GM18909 (cell line): ENCODE results near the gene CDADC1.
A peak's percentile ranks its signal among the peaks of the same experiment; 100 is the strongest.

Experiments
- ATAC-seq: cut with Tn5 transposase; IDR thresholded peaks from one replicate; pipeline ENCODE4 v1.9.1; 2021; ENCODE audit warnings: mild to moderate bottlenecking; ENCODE audit not compliant: unreplicated experiment, poor library complexity

The CDADC1 gene

DNA sequence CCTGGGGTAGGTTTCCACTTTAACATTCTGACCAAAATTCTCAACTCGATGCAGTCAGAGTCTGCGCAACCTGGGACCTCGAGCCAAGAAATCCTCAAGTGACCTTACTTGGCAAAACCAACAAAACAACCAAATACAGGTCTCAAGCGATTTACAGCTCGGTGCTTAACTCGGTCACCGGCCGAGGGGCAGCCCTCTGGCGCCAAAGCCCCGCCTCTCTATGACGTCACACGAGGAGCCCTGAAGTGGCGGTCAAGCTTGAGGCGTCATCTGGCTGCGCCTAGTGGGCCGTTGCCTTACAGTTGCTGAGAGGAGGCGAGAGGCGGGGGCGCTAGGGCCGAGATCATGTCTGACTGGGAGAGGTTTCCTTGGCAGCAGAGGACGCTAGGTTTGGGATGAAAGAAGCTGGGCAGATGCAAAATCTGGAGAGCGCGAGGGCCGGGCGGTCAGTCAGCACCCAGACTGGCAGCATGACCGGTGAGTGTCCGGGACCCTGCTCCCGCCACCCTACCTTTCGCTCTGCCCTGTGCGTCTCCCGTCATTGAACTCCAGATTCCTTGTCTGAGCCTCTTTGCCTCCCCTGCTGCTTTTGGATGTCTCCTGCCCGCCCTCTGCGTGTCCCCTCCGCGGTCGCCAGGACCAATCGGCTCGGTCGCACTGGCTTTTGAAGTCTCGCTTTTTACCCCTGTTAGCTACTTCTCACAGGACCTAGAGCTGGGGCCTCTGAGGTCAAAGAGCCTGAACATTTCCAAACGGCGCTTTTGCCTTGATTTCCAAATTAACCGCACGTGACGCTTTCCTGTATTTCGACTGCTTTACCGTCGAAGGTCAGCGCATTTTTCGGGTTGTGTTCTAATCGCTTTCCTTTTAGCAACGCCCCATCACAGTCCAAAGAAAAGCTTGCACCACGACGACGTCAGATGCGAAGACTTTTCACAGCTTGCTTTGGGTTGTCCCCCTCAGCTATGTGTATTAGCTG is at the start of gene CDADC1:
Gene CDADC1 (plus strand): TSS at position 283 of the 979 bp plus-strand sequence. CDS start 113 bp downstream, at position 396.
- peak; percentile 97 for ATAC-seq

DNA sequence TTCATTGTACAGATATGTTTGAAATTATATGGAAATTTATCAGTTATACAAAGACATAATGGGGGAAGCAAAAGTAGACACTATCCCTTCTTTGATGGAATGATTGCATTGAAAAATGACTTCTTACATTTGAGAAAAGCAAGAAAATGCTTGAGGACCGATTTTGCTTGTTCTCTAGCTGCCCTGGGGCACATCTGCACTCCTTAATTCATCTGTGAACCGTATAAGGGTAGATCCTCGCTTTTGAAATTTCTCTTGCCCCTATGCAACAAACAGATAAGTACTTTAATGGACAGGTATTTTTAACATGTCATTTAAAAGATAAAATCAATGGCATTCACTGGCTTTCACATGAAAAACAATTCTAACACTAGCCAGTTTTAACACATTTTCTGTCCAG is 41.1 kb upstream of the CDADC1 start:
- no peak for ATAC-seq

DNA sequence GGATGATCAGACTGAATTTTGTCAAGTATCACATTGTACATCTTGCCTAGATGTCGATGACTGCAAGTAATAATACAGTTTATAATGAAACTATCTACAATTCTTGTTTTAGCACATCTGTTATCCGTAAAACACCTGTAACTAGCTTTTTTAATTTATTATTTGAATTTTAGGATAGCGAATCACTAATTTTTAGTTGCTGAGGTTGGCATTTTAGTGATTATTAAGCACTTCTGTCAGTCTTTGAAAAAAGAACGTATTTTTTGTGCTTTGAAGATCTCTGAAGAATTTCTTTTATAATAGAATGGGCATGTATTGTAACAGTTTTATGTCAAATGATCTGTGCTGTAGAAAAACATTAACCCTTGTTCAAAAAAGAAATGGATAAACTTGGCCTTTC is 39.1 kb upstream of the CDADC1 start:
- no peak for ATAC-seq

DNA sequence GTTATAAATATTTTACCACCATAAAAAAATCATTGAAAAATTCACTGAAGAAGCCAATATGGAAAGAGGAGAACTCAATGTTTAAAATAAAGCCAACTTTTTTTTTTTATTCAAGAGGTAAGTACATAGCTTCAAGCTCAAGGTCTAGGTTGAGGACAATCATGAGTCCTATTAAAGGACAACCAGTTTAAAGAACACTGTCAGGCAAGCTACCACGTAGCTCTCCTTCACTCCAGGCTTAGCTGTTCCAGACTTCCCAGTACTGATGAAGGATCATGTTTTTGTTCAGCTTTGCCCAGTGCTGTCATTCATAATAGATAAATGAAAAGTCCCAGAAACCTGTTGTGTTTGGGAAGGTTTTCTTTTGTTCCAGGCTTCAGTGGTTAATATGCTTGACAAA is 37.6 kb upstream of the CDADC1 start:
- no peak for ATAC-seq

DNA sequence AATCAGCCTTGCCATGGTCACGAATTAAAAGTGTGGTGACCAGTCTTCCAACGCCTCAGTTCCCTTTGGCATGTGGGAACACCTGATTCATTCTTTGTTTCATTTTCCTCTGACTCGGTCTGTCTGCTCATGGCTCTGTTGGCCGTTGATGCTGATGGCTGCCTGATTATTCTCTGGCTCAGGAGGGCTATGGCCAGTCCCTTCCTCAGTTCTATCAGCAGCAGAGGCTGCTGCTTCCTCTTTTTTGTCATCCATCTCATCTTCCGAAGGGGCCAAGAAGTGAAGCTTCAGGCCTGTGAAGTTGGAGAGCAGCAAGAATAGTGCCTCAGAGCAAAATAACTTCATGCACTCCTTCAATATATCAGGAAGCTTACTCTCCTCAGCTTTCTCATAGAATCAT is 37.1 kb upstream of the CDADC1 start:
- no peak for ATAC-seq

DNA sequence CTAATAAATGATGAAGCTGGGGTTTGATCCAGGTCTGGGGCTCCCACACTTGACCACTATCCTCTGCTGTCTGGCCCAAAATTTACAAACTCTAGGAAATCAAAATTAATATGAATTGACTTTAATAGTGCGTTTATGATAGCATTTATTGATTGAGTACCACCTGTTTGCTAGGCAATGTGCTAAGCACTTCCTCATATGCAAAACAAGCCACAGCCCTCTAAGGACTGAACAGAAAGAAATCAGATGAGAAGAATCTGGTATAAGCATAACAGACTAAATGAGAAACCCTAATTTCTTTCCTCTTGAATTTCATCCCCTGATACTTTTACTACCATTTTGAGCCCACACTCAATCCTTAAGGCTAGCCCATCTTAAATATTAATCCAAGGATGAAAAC is 34.2 kb upstream of the CDADC1 start:
- ATAC-seq, result no peak

DNA sequence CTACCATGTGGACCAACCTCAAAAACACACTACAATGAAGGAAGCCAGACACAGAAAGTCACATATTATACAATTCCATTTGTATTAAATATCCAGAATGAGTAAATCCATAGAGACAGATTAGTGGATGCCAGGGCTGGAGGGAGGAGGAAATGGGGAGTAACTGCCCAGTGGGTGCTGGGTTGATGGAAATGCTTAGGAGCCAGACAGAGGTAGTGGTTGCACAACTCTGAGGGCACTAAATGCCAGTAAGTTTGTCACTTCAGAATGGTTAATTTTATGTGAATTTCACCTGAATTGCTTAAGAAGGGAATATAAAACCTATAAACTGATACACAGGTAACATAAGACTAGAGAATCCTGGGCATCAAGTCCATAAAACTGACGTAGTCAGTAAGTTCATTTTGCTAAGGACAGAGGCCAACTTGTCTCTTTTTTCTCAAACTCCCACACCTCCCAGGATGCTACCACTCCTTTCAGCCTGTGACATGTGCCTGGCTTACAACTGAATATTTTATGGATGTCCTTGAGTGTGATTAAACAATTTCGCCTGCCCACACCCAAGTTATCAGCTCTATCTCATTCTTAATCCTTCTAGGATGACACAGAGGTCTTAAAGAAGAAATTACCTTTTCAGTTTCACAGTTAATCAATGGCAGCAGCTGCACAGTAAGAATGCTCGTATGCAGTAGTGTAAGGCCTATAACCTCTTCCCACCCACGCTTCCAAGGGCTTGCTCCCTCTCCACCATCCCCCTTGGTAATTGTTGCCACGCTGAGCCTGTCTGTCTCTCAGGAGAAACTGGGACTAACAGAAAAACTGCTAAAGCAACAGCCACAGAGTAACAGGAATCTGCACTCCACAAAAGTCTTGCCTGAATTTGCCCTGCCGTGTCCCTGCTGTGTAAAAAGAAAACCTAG is 33.5 kb upstream of the CDADC1 start:
- ATAC-seq, result no peak

DNA sequence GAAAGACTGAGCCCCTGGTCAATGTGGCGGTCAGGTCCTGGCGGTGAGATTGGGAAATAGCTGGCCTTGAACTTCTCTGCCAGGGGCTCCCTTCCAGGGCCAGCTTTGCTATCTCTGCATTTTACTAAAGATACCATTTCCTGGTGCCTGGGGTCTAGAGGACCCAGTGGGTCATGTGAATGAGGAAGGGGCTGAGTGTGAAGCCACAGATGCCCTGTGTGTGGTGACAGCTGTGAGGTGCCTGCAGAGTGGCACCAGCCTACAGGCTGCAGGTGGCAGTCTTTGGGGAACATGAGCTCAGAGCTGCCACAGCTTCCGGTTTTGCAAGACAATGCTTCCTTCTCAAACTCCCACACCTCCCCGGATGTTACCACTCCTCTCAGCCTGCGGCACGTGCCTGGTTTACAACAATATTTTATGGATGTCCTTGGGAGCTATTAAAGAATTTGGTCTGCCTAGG is 32.8 kb upstream of the CDADC1 start:
- peak; percentile 77 for ATAC-seq

DNA sequence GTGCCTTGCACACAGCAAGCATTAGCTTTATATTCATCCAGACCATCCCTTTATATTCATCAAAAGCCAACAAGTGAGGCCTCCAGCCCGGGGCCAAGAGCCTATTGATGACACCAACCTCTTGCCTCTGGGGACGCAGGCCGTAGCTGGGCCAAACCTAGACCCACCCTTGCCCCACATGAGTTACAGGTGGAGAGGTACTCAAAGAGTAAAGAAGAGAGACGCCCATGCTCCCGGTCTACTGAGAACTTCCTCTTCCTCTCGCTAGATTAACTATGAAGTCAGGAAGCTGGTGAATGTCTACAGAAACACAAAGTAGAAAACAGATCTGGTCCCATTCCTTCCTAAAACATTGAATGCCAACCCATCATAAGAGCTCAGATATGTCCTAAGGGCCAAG is 31.4 kb upstream of the CDADC1 start:
- no peak for ATAC-seq

DNA sequence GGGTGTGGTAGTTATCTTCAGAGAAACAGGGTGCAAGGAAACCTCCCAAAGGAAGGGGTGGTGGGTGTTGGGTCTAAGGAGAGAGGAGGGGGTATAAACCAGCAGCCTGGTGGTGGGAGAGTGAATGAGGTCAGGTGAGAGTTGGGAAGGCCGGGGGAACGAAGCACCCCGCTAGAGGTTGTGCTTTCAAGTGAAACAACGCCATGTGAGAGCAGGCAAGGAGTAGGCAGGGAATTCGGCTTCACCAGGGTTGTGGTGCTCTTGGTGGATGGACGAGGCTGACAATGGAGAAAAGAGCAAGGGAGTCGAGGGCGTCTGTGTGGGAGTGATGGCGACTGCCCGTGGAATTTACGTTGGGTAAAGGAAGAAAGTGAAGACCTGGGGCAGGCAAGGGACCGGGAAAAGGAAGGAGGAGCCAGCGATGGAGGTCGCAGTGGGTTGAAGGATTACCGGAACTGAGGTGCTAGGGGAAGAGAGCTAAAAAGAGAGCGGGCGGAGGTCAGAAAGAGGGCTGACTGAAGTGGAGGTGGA is 29.7 kb upstream of the CDADC1 start:
- ATAC-seq, result no peak

DNA sequence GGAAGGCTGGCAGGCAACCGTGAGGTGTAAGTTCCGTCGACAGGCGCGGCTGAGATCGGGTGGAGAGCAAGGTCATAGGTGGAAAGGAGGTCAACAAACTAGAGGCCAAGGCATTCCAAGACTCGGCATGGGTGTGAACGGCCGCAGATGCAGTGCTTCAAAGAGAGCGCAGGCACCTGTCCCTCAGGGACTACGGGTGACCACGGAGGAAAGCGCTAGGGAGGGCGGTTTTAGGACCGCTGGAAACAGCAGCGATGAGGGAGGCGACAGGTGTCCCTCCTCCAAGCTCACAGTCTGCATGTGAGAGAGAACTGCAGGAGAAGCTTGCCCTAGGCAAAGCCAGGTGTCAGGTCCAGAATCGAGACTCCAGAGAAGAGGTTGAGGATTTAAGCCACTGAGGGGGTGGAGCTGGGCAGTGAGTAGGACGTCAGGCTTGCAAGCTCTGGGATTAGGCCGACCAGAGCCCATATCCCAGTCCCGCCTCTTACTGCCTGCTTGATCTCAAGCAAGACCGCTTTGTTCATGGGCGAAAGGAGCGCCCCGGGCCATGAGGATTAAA is 29.2 kb upstream of the CDADC1 start:
- no peak for ATAC-seq

DNA sequence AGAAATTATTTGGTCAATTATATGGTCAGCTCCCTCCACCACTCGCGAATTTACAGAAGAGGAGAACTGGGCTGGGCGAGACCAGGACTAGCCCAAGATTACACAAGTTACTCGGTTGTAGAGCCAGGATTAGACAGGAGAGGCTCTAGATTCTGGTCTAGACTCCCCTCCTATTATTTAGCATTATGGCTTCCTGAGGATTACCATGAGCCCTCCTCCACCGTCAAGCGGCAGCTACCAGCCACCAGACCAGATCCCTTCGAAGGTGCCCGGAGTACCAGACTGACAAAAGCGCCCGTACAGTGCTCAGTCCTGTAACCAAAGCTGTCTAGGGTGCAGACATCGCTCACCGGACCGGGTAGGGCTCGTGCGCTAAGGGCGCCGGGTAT is 28.1 kb upstream of the CDADC1 start:
- peak; percentile 8 for ATAC-seq

DNA sequence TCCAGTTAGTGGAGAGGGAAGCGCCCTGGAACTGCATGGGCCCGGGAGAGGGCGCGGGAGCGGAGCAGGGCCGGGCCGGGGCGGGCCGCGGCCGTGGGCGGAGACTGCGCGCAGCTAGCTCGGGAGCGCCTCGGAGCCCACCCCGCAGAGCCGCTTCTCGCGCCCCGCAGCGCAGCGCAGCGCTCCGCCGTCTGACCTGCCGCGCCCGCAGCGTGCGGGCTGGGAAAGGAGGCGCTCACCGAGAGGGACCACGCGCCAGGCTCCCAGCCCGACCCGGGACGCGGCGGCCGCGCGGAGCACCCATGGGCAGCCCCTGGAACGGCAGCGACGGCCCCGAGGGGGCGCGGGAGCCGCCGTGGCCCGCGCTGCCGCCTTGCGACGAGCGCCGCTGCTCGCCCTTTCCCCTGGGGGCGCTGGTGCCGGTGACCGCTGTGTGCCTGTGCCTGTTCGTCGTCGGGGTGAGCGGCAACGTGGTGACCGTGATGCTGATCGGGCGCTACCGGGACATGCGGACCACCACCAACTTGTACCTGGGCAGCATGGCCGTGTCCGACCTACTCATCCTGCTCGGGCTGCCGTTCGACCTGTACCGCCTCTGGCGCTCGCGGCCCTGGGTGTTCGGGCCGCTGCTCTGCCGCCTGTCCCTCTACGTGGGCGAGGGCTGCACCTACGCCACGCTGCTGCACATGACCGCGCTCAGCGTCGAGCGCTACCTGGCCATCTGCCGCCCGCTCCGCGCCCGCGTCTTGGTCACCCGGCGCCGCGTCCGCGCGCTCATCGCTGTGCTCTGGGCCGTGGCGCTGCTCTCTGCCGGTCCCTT is 27.5 kb upstream of the CDADC1 start, which contains the start of gene MLNR:
Gene MLNR (plus strand): TSS at position 303 of the 820 bp plus-strand sequence. CDS start 0 bp downstream, at position 303.
- peak; percentile 49 for ATAC-seq

DNA sequence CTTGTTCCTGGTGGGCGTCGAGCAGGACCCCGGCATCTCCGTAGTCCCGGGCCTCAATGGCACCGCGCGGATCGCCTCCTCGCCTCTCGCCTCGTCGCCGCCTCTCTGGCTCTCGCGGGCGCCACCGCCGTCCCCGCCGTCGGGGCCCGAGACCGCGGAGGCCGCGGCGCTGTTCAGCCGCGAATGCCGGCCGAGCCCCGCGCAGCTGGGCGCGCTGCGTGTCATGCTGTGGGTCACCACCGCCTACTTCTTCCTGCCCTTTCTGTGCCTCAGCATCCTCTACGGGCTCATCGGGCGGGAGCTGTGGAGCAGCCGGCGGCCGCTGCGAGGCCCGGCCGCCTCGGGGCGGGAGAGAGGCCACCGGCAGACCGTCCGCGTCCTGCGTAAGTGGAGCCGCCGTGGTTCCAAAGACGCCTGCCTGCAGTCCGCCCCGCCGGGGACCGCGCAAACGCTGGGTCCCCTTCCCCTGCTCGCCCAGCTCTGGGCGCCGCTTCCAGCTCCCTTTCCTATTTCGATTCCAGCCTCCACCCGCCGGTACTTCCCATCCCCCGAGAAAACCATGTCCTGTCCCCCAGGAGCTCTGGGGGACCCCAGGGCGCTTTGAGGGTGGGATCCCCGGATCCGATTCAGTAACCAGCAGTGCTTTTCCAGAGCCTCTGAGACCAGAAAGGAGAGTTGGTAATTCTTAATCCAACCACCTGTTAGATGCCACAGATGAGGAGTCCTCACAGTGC is 26.7 kb upstream of the CDADC1 start:
- ATAC-seq, result no peak

DNA sequence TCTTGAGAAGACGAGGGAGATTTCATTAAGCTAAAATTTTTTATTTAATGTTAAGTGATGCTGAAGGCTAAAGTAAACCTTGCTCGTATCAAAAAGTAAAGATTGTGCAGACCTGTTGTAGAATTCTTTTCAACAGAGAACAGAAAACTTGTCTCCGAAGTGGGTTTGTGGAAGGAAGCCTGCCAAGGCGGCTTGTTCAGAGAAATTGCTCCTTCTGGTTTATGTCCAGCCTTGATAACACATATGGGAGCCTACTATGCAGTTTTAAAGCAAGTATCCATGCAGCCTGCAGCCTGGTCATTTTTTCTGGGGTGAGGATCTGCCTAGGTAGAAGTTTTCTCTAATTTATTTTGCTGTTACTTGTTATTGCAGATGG is 26.1 kb upstream of the CDADC1 start:
- ATAC-seq, result no peak

DNA sequence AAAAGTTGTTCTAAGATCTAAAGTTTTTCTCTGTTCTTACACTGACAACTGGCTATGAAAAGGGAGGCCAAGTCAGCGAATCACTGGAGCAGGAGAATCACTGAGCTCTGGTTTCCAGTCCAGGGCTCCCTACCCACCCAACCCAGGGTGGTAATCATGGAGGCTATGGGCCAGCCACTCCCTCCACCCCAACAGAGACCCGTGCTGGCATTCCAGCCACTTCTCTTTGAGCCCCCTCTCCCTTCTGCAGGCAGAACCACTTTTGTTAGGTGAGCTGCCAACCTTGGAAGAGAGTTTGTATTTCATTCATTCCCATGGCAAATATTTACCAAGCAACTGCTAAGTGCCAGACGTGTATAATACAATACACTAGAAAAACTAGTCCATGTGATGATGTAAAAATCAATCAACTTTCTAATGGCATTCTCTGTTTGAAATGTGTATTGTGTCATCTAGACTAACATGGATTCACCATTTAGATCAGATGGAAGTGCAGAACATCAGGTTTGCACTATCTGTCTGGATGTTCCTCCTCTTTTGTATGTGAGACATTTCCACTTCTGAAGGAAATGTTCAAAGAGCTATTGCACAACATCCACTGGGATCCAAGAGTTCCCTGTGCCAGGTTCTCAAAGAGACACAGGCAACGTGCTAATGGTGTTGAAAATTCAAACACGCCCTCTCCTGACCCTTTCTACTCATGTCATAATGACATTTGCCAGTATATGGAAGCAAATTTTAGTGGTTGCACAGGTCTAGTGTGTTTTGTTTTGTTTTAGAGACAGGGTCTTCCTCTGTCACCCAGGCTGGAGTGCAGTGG is 22.3 kb upstream of the CDADC1 start:
- ATAC-seq, result no peak

DNA sequence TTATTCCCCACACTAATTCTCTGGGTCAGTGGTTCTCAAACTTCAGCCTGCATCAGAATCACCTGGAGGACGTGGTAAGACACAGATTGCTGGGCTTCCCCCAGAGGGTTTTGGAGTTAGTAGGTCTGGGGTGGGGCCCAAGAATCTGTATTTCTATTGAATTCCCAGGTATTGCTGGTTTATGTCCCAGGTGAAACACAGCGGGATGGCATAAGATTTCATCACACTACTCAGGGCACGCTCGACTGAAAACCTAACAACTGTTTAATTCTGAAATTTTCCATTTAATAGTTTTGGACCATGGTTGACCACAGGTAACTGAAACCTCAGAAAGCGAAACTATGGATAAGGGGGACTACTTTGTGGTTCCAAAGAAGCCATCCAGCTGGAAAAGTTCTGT is 21.1 kb upstream of the CDADC1 start:
- ATAC-seq, result no peak

DNA sequence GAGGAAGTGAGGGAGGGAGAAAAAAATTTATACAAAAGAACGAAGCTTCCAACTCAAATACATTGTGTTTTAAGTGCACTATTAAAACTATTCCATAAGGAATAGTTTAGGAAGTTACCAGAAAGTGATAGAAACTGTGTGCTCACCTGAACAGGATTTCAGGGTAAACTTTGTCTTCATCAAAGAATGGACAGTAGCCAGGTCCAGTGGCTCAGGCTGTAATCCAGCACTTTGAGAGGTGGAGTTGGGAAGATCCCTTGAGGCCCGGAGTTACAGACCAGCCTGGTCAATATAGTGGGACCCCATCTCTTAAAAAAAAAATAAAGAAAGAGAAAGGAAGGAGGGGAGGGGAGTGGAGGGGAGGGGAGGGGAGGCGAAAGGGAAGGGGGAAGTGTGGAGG is 13.0 kb upstream of the CDADC1 start:
- ATAC-seq, result no peak
